ENCODE measurements around the gene CDH23. TPM values are rescaled to one million over a fixed set of nuclear protein-coding genes. Genes with fewer than 3 reads are reported as not detected.

The CDH23 gene
- total and polyA plus RNA-seq, 2 donors (not counting 1 experiment from before 2014, with no cell fraction given): 0.01 to 0.17 TPM

- Histone ChIP-seq H3K9me3 (ENCODE audit: control insufficient read depth, insufficient read depth, low read depth, low read length) (no peaks in the 10 kb centered on the region), H3K36me3 (ENCODE audit: control insufficient read depth, insufficient read depth, low read length) (no peaks in the 10 kb centered on the region), H3K79me2 (ENCODE audit: control insufficient read depth, insufficient read depth, low read length) (no peaks in the 10 kb centered on the region), H3K4me2 (ENCODE audit: extremely low read depth, insufficient read depth, low read length) (no peak overlapping the region), H3K27ac (ENCODE audit: insufficient read depth, low read length) (no peak overlapping the region), H3K27me3 (ENCODE audit: control insufficient read depth, insufficient read depth, low read length) (peaks cover 2% of the 10 kb centered on the region), H2AFZ (ENCODE audit: low read length) (no peak overlapping the region), H3K4me3 (replicated peaks in 1 of 4; ENCODE audit: control extremely low read depth in 1 of 4, insufficient read depth in 1 of 4, low read depth in 3 of 4, low read length in 4 of 4) (no peak overlapping the region), H4K20me1 (ENCODE audit: control insufficient read depth, extremely low read depth, insufficient read depth, low read length) (no peaks in the 10 kb centered on the region), H3K9ac (ENCODE audit: insufficient read depth, low read length) (no peak overlapping the region), H3K4me1 (ENCODE audit: control insufficient read depth, extremely low read depth, insufficient read depth, low read length) (no peaks in the 10 kb centered on the region)
- no peak for DNase-seq (ENCODE audit: low read depth in 2 of 2)
- TF ChIP-seq CTCF (conservative IDR thresholded peaks at IDR 0.05 in 1 of 2, IDR thresholded peaks at IDR 0.05 in 1 of 2; ENCODE audit: low read depth in 1 of 2, low read length in 2 of 2): no peak
- no peak for TF ChIP-seq EZH2 (IDR thresholded peaks at IDR 0.05; ENCODE audit: low read length, missing control alignments)
Observed at GRCh38 chr10:71442000-71442399, 45.3 kb downstream of the CDH23 start.

- Histone ChIP-seq H3K4me2 (ENCODE audit: extremely low read depth, insufficient read depth, low read length) (no peak overlapping the region), H4K20me1 (ENCODE audit: control insufficient read depth, extremely low read depth, insufficient read depth, low read length) (no peaks in the 10 kb centered on the region), H3K79me2 (ENCODE audit: control insufficient read depth, insufficient read depth, low read length) (no peaks in the 10 kb centered on the region), H3K9me3 (ENCODE audit: control insufficient read depth, insufficient read depth, low read depth, low read length) (no peaks in the 10 kb centered on the region), H3K36me3 (ENCODE audit: control insufficient read depth, insufficient read depth, low read length) (no peaks in the 10 kb centered on the region), H3K4me1 (ENCODE audit: control insufficient read depth, extremely low read depth, insufficient read depth, low read length) (no peaks in the 10 kb centered on the region), H3K4me3 (replicated peaks in 1 of 4; ENCODE audit: control extremely low read depth in 1 of 4, insufficient read depth in 1 of 4, low read depth in 3 of 4, low read length in 4 of 4) (no peak overlapping the region), H2AFZ (ENCODE audit: low read length) (no peak overlapping the region), H3K27ac (ENCODE audit: insufficient read depth, low read length) (no peak overlapping the region), H3K27me3 (ENCODE audit: control insufficient read depth, insufficient read depth, low read length) (peaks cover 2% of the 10 kb centered on the region), H3K9ac (ENCODE audit: insufficient read depth, low read length) (no peak overlapping the region)
- DNase-seq (ENCODE audit: low read depth in 2 of 2): no peak
- no peak for TF ChIP-seq CTCF (conservative IDR thresholded peaks at IDR 0.05 in 1 of 2, IDR thresholded peaks at IDR 0.05 in 1 of 2; ENCODE audit: low read depth in 1 of 2, low read length in 2 of 2)
- TF ChIP-seq EZH2 (IDR thresholded peaks at IDR 0.05; ENCODE audit: low read length, missing control alignments): no peak
Observed at GRCh38 chr10:71442859-71443570, 46.3 kb downstream of the CDH23 start.

DNA sequence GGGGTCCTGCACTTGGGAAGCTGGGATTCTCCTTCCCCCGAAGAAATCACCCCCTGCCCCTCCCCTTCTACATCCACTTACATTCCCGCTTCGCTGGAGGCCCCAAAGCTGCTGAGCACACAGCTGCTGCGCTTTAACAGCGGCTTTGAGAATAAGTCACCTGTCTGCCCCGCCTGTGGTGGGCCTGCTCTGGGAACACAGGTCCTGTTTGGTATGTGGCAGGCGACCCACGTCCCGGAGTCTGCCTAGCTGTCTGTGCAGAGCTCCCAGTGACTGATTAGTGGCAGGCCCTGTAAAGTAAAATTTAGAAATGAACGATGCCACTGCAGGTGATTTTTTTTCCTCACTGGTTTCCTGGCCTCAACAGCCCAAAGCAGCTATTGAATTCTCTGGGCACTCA, 47.0 kb downstream of the CDH23 start:
- H4K20me1 ChIP-seq (ENCODE audit: control insufficient read depth, extremely low read depth, insufficient read depth, low read length): no peaks in the 10 kb centered on the region
- no peak overlapping the region for H3K27ac ChIP-seq (ENCODE audit: insufficient read depth, low read length)
- H3K36me3 ChIP-seq (ENCODE audit: control insufficient read depth, insufficient read depth, low read length): no peaks in the 10 kb centered on the region
- H3K79me2 ChIP-seq (ENCODE audit: control insufficient read depth, insufficient read depth, low read length): no peaks in the 10 kb centered on the region
- no peak overlapping the region for H3K9ac ChIP-seq (ENCODE audit: insufficient read depth, low read length)
- peaks cover 2% of the 10 kb centered on the region for H3K27me3 ChIP-seq (ENCODE audit: control insufficient read depth, insufficient read depth, low read length)
- TF ChIP-seq EZH2 (IDR thresholded peaks at IDR 0.05; ENCODE audit: low read length, missing control alignments) (no peak), CTCF (conservative IDR thresholded peaks at IDR 0.05 in 1 of 2, IDR thresholded peaks at IDR 0.05 in 1 of 2; ENCODE audit: low read depth in 1 of 2, low read length in 2 of 2) (no peak)
- no peak overlapping the region for H2AFZ ChIP-seq (ENCODE audit: low read length)
- no peak overlapping the region for H3K4me3 ChIP-seq (replicated peaks in 1 of 4; ENCODE audit: control extremely low read depth in 1 of 4, insufficient read depth in 1 of 4, low read depth in 3 of 4, low read length in 4 of 4)
- no peak for DNase-seq (ENCODE audit: low read depth in 2 of 2)
- no peaks in the 10 kb centered on the region for H3K9me3 ChIP-seq (ENCODE audit: control insufficient read depth, insufficient read depth, low read depth, low read length)
- no peaks in the 10 kb centered on the region for H3K4me1 ChIP-seq (ENCODE audit: control insufficient read depth, extremely low read depth, insufficient read depth, low read length)
- H3K4me2 ChIP-seq (ENCODE audit: extremely low read depth, insufficient read depth, low read length): no peak overlapping the region

Measured in fibroblast of lung (primary cell).